HEK293 (cell line): ENCODE data around the gene LEF1.

ENCODE experiments used
- CTCF ChIA-PET: fragments of 350-600 bp; formaldehyde crosslinking; extraction: SDS; loops from one replicate; lab custom pipeline; 2021; ENCODE audit warnings: antibody characterized with exemption; lab: Yijun Ruan, JAX
- POLR2A ChIA-PET: fragments of 300-600 bp; formaldehyde crosslinking; extraction: SDS; loops from one replicate; lab custom pipeline; 2020; ENCODE audit warnings: antibody characterized with exemption, inconsistent platforms; lab: Yijun Ruan, JAX
- H3K27ac ChIP-seq: fragments of 200-500 bp; sonication (Bioruptor generic); 2 replicates; pipeline ENCODE4 v1.5.1; 2014; ENCODE audit warnings: low read depth, low read length, control low read depth, inconsistent platforms; ENCODE audit errors: extremely low read depth
- H3K36me3 ChIP-seq, 2 experiments: fragments of 200-500 bp in 1 of 2; sonication (Bioruptor generic) in 1 of 2; 1 replicate in 1 of 2; 2 replicates in 1 of 2; pipeline ENCODE4 v1.5.1; 2014 to 2017; ENCODE audit warnings: inconsistent platforms in 2 of 2, low read length in 2 of 2; ENCODE audit not compliant: control insufficient read depth in 2 of 2, insufficient read depth in 1 of 2
- H3K4me1 ChIP-seq: fragments of 200-500 bp; sonication (Bioruptor generic); 2 replicates; pipeline ENCODE4 v1.5.1; 2014; ENCODE audit warnings: mild to moderate bottlenecking, low read length, inconsistent platforms; ENCODE audit not compliant: control insufficient read depth, insufficient read depth
- H3K4me3 ChIP-seq: 2 replicates; pipeline ENCODE4 v1.5.1; 2011; ENCODE audit warnings: low read depth, mild to moderate bottlenecking, control low read depth, low read length, moderate library complexity
- H3K9me3 ChIP-seq: fragments of 200-500 bp; sonication (Bioruptor generic); 2 replicates; pipeline ENCODE4 v1.5.1; 2014; ENCODE audit warnings: low read depth, low read length, inconsistent platforms; ENCODE audit not compliant: control insufficient read depth, insufficient read depth
- MZF1 ChIP-seq: fragments of 450-650 bp; formaldehyde crosslinking; IDR thresholded peaks from 2 replicates; pipeline ENCODE4 v1.5.1; 2017; ENCODE audit warnings: missing biosample characterization, missing genetic modification characterization, borderline replicate concordance
- REPIN1 ChIP-seq: fragments of 450-650 bp; formaldehyde crosslinking; IDR thresholded peaks from 2 replicates; pipeline ENCODE4 v1.5.1; 2017; ENCODE audit warnings: missing biosample characterization, missing genetic modification characterization, low read depth
- ZBTB17 ChIP-seq: fragments of 450-650 bp; formaldehyde crosslinking; IDR thresholded peaks from 2 replicates; pipeline ENCODE4 v1.5.1; 2016; ENCODE audit warnings: missing biosample characterization, missing genetic modification characterization
- ZBTB48 ChIP-seq: fragments of 450-650 bp; formaldehyde crosslinking; IDR thresholded peaks from 2 replicates; pipeline ENCODE4 v1.5.1; 2016; ENCODE audit warnings: missing biosample characterization, missing genetic modification characterization
- ZFP3 ChIP-seq: fragments of 450-650 bp; formaldehyde crosslinking; IDR thresholded peaks from 2 replicates; pipeline ENCODE4 v1.5.1; 2016; ENCODE audit warnings: low read depth, missing biosample characterization, missing genetic modification characterization
- ZNF146 ChIP-seq: fragments of 450-650 bp; formaldehyde crosslinking; IDR thresholded peaks from 2 replicates; pipeline ENCODE4 v1.5.1; 2016; ENCODE audit warnings: missing biosample characterization, missing genetic modification characterization
- ZNF175 ChIP-seq: fragments of 450-650 bp; formaldehyde crosslinking; IDR thresholded peaks from 2 replicates; pipeline ENCODE4 v1.5.1; 2016; ENCODE audit warnings: missing biosample characterization, missing genetic modification characterization
- ZNF211 ChIP-seq: fragments of 450-650 bp; formaldehyde crosslinking; IDR thresholded peaks from 2 replicates; pipeline ENCODE4 v1.5.1; 2016; ENCODE audit warnings: low read depth, missing biosample characterization, missing genetic modification characterization
- ZNF324 ChIP-seq: fragments of 450-650 bp; formaldehyde crosslinking; IDR thresholded peaks from 2 replicates; pipeline ENCODE4 v1.5.1; 2016; ENCODE audit warnings: missing biosample characterization, missing genetic modification characterization
- ZNF473 ChIP-seq: fragments of 450-650 bp; formaldehyde crosslinking; IDR thresholded peaks from 2 replicates; pipeline ENCODE4 v1.5.1; 2017; ENCODE audit warnings: missing biosample characterization, missing genetic modification characterization
- ZNF501 ChIP-seq: fragments of 450-650 bp; formaldehyde crosslinking; IDR thresholded peaks from 2 replicates; pipeline ENCODE4 v1.5.1; 2016; ENCODE audit warnings: missing biosample characterization, missing genetic modification characterization
- ZNF555 ChIP-seq: fragments of 450-650 bp; formaldehyde crosslinking; conservative IDR thresholded peaks from 2 replicates; pipeline ENCODE4 v1.5.1; 2017; ENCODE audit warnings: missing biosample characterization, mild to moderate bottlenecking, missing genetic modification characterization, inconsistent platforms
- ZNF558 ChIP-seq: fragments of 450-650 bp; formaldehyde crosslinking; IDR thresholded peaks from 2 replicates; pipeline ENCODE4 v1.5.1; 2016; ENCODE audit warnings: missing biosample characterization, missing genetic modification characterization
- ZNF664 ChIP-seq: fragments of 450-650 bp; formaldehyde crosslinking; IDR thresholded peaks from 2 replicates; pipeline ENCODE4 v1.5.1; 2016; ENCODE audit warnings: missing biosample characterization, missing genetic modification characterization
- ZNF677 ChIP-seq: fragments of 450-650 bp; IDR thresholded peaks from 2 replicates; pipeline ENCODE4 v1.5.0; 2018; ENCODE audit warnings: missing biosample characterization, mild to moderate bottlenecking, missing genetic modification characterization, moderate library complexity
- ZNF837 ChIP-seq: fragments of 450-650 bp; formaldehyde crosslinking; IDR thresholded peaks from 2 replicates; pipeline ENCODE4 v1.5.1; 2016; ENCODE audit warnings: missing biosample characterization, missing genetic modification characterization
- ZXDB ChIP-seq: fragments of 450-650 bp; formaldehyde crosslinking; IDR thresholded peaks from 2 replicates; pipeline ENCODE4 v1.5.1; 2016; ENCODE audit warnings: missing biosample characterization, missing genetic modification characterization
- TF ChIP-seq, protein P1 (sequence below): fragments of 450-650 bp; formaldehyde crosslinking; IDR thresholded peaks from 2 replicates; pipeline ENCODE4 v1.5.1; 2016; ENCODE audit warnings: missing biosample characterization, missing genetic modification characterization, low read depth
- TF ChIP-seq, protein P2 (sequence below): fragments of 450-650 bp; formaldehyde crosslinking; IDR thresholded peaks from 2 replicates; pipeline ENCODE4 v1.5.1; 2016; ENCODE audit warnings: missing biosample characterization, missing genetic modification characterization
- TF ChIP-seq, protein P3 (sequence below): fragments of 450-650 bp; formaldehyde crosslinking; IDR thresholded peaks from 2 replicates; pipeline ENCODE4 v1.5.1; 2016; ENCODE audit warnings: missing biosample characterization, missing genetic modification characterization

The LEF1 gene

DNA sequence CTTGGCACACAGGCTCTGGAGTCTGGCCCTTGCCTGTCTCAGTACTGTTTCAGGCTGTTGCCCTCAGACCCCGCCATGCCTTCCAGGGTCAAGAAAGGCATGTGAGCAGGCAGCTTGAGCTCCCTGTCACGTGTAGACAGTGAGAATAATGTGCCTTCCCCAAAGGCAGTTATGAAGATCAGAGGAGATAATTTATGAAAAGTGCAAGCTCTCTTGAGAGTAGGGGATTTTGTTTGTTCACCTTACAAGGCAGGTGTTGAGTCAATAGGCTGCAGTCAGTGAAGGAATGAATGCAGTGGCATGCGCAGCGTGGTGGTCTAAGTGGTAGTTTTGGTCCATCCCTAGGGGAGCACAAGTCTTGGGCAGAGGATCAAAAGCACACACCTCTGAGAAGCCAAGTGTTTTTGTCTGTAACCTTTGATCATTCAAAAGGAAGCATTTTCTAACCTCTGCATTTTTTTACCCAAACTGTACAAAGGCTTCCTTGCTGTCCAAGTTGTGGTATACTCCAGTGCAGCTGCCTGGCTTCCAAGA is 164.7 kb downstream of the LEF1 start:
- peaks cover 0 to 12% of the 10 kb centered on the region in 2 experiments; a peak in 1 of 3 replicates for H3K36me3 ChIP-seq
- H3K9me3 ChIP-seq, result no peaks in the 10 kb centered on the region
- POLR2A ChIA-PET, result no interaction called here
- no peak overlapping the region for H3K4me3 ChIP-seq
- CTCF ChIA-PET, result interaction anchor here (0.6 to 1.6 kb wide), 2 partner anchors 15 to 1567 kb away, joined by 4 to 6 read pairs; no protein-coding TSS in a partner anchor
- no peak for TF ChIP-seq ZBTB48 (tag by site-specific recombination)
- TF ChIP-seq ZNF558, result no peak
- no peak for TF ChIP-seq ZNF211 (tag by site-specific recombination)
- TF ChIP-seq ZNF175 (tag by site-specific recombination), result no peak
- no peak for TF ChIP-seq ZNF837 (tag by site-specific recombination)
- no peak for TF ChIP-seq ZNF664 (tag by site-specific recombination)
- TF ChIP-seq ZNF555 (tag by site-specific recombination), result no peak
- no peak for TF ChIP-seq MZF1 (tag by site-specific recombination)
- TF ChIP-seq ZBTB17 (tag by site-specific recombination), result no peak
- no peak for TF ChIP-seq REPIN1
- TF ChIP-seq, protein P1, sequence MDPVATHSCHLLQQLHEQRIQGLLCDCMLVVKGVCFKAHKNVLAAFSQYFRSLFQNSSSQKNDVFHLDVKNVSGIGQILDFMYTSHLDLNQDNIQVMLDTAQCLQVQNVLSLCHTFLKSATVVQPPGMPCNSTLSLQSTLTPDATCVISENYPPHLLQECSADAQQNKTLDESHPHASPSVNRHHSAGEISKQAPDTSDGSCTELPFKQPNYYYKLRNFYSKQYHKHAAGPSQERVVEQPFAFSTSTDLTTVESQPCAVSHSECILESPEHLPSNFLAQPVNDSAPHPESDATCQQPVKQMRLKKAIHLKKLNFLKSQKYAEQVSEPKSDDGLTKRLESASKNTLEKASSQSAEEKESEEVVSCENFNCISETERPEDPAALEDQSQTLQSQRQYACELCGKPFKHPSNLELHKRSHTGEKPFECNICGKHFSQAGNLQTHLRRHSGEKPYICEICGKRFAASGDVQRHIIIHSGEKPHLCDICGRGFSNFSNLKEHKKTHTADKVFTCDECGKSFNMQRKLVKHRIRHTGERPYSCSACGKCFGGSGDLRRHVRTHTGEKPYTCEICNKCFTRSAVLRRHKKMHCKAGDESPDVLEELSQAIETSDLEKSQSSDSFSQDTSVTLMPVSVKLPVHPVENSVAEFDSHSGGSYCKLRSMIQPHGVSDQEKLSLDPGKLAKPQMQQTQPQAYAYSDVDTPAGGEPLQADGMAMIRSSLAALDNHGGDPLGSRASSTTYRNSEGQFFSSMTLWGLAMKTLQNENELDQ (tag by site-specific recombination), result no peak
- no peak for TF ChIP-seq ZNF324 (tag by site-specific recombination)
- TF ChIP-seq ZNF473 (tag by site-specific recombination), result no peak
- TF ChIP-seq ZNF501 (tag by site-specific recombination), result no peak
- TF ChIP-seq, protein P2, sequence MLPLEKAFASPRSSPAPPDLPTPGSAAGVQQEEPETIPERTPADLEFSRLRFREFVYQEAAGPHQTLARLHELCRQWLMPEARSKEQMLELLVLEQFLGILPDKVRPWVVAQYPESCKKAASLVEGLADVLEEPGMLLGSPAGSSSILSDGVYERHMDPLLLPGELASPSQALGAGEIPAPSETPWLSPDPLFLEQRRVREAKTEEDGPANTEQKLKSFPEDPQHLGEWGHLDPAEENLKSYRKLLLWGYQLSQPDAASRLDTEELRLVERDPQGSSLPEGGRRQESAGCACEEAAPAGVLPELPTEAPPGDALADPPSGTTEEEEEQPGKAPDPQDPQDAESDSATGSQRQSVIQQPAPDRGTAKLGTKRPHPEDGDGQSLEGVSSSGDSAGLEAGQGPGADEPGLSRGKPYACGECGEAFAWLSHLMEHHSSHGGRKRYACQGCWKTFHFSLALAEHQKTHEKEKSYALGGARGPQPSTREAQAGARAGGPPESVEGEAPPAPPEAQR (tag by site-specific recombination), result no peak
- TF ChIP-seq ZNF677, result no peak
- no peak for TF ChIP-seq ZXDB (tag by site-specific recombination)
- TF ChIP-seq, all 188 proteins: peak for 0
- Histone ChIP-seq H3K27ac (no peak overlapping the region), H3K4me1 (no peaks in the 10 kb centered on the region)

- POLR2A ChIA-PET, result interaction anchor here (0.6 kb wide), 1 partner anchor 567 kb away, joined by 3 read pairs; no protein-coding TSS in a partner anchor
- no peaks in the 10 kb centered on the region for H3K4me1 ChIP-seq
- TF ChIP-seq, protein P3, sequence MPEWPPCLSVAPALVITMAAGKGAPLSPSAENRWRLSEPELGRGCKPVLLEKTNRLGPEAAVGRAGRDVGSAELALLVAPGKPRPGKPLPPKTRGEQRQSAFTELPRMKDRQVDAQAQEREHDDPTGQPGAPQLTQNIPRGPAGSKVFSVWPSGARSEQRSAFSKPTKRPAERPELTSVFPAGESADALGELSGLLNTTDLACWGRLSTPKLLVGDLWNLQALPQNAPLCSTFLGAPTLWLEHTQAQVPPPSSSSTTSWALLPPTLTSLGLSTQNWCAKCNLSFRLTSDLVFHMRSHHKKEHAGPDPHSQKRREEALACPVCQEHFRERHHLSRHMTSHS, result no peak
- TF ChIP-seq ZFP3, result no peak
- TF ChIP-seq ZNF146, result no peak
- TF ChIP-seq, all 188 proteins: peak for 0
- no peak overlapping the region for H3K4me3 ChIP-seq
- H3K36me3 ChIP-seq, result peaks cover 0 to 14% of the 10 kb centered on the region in 2 experiments; a peak in 1 of 3 replicates
- CTCF ChIA-PET, result interaction anchor here (1.2 kb wide), 1 partner anchor 17 kb away, joined by 4 read pairs; no protein-coding TSS in a partner anchor
- H3K27ac ChIP-seq, result no peak overlapping the region
- H3K9me3 ChIP-seq, result no peaks in the 10 kb centered on the region
Measured at GRCh38 chr4:108001540-108002135, 167.1 kb downstream of the LEF1 start.
